Measurements from ENCODE around the gene TESK2. TPM values are rescaled to one million over a fixed set of nuclear protein-coding genes. Genes with fewer than 3 reads are reported as not detected.
"Not testable (repeated sequence)": the region's sequence is repeated elsewhere in the genome, so short reads cannot be mapped to it uniquely, and the experiment has no call there.

Gene TESK2
- total RNA-seq, 6 experiments from 2014 or later: 2.7 to 5.5 (median 4.3) TPM

GRCh38 chr1:45522324-45523104 is 31.6 kb upstream of the TESK2 start:
- DNase-seq (peak in 2 of 3 donors; percentile 47 to 73), ATAC-seq (peak in 2 of 4 donors; percentile 15 to 64)
- H3K4me1 ChIP-seq: peaks cover 0 to 34% (median 14%) of the 10 kb centered on the region in 4 donors
- TF ChIP-seq POLR2A (IDR thresholded peaks at IDR 0.05): peak; percentile 56
- no peak for TF ChIP-seq CTCF (IDR thresholded peaks at IDR 0.05)
- H3K9me3 ChIP-seq: no peaks in the 10 kb centered on the region
- intact Hi-C loops (cut with DNase I): no loop called here
- H3K36me3 ChIP-seq: peaks cover 0 to 12% (median 3%) of the 10 kb centered on the region in 4 donors
- H3K4me3 ChIP-seq: peak overlapping the region; percentile 93 to 95 (median 93)
- H3K27ac ChIP-seq: peak overlapping the region; percentile 98 to 100 (median 98)
- H3K27me3 ChIP-seq: no peaks in the 10 kb centered on the region
- 29% methylated on average over 21 of the region's 21 CpGs for WGBS (ENCODE audit: insufficient coverage, low coverage, low lambda C conversion rate, missing lambda C conversion rate)

- Histone ChIP-seq H3K4me1 (peaks cover 0 to 42% (median 18%) of the 10 kb centered on the region in 4 donors), H3K36me3 (peaks cover 0 to 20% (median 8%) of the 10 kb centered on the region in 4 donors), H3K4me3 (peak within 1 kb of the TSS; percentile 93 to 95 (median 93)), H3K27me3 (no peaks in the 10 kb centered on the region), H3K9me3 (no peaks in the 10 kb centered on the region), H3K27ac (peak within 1 kb of the TSS; percentile 98 to 100 (median 98))
- under 1% methylated on average over 20 of the region's 72 CpGs for WGBS (ENCODE audit: insufficient coverage, low coverage, low lambda C conversion rate, missing lambda C conversion rate)
- ATAC-seq (peak; percentile 90 to 94 (median 92)), DNase-seq (peak; percentile 96 to 98 (median 97))
- intact Hi-C loops (cut with DNase I): no loop called here
- TF ChIP-seq CTCF (IDR thresholded peaks at IDR 0.05) (peak in 2 of 4 donors; percentile 6 to 10), POLR2A (IDR thresholded peaks at IDR 0.05) (peak; percentile 98)
Observed at GRCh38 chr1:45521413-45522323, 30.7 kb upstream of the TESK2 start, which contains the start of gene PRDX1. TSS of gene PRDX1 (minus strand) at chr1:45521884. CDS start at chr1:45519043, 2,841 bp downstream.

- Histone ChIP-seq H3K36me3 (peaks cover 0 to 37% (median 19%) of the 10 kb centered on the region in 4 donors), H3K4me3 (peak overlapping the region; percentile 4 to 95 (median 93)), H3K27ac (peak overlapping the region in 1 of 3 donors; percentile 5), H3K4me1 (peaks cover 0 to 52% (median 26%) of the 10 kb centered on the region in 4 donors)
- H3K27me3 ChIP-seq; intact Hi-C loops (cut with DNase I); DNase-seq; ATAC-seq; H3K9me3 ChIP-seq: not testable (repeated sequence)
- 11% methylated on average over 15 of the region's 16 CpGs for WGBS (ENCODE audit: insufficient coverage, low coverage, low lambda C conversion rate, missing lambda C conversion rate)
Observed at GRCh38 chr1:45519774-45520173, 28.8 kb upstream of the TESK2 start.

GRCh38 chr1:45518910-45519309 is 27.9 kb upstream of the TESK2 start:
- TF ChIP-seq CTCF (IDR thresholded peaks at IDR 0.05) (no peak), POLR2A (IDR thresholded peaks at IDR 0.05) (no peak)

GRCh38 chr1:45518366-45518765 is 27.4 kb upstream of the TESK2 start:
- H3K27me3 ChIP-seq; H3K4me3 ChIP-seq; H3K9me3 ChIP-seq; intact Hi-C loops (cut with DNase I); ATAC-seq; H3K27ac ChIP-seq; DNase-seq: not testable (repeated sequence)
- peaks cover 0 to 51% (median 28%) of the 10 kb centered on the region in 4 donors for H3K36me3 ChIP-seq
- H3K4me1 ChIP-seq: peaks cover 0 to 55% (median 27%) of the 10 kb centered on the region in 4 donors
- 83% methylated on average over 4 of the region's 4 CpGs for WGBS (ENCODE audit: insufficient coverage, low coverage, low lambda C conversion rate, missing lambda C conversion rate)

More at GRCh38 chr1:45518910-45519309, 27.9 kb upstream of the TESK2 start:
- WGBS (ENCODE audit: insufficient coverage, low coverage, low lambda C conversion rate, missing lambda C conversion rate): 0% methylated on average over 1 of the region's 1 CpG
- no peak for ATAC-seq
- Histone ChIP-seq H3K27me3 (no peaks in the 10 kb centered on the region), H3K9me3 (no peaks in the 10 kb centered on the region), H3K36me3 (peaks cover 0 to 46% (median 24%) of the 10 kb centered on the region in 4 donors), H3K4me3 (peak overlapping the region in 2 of 3 donors; percentile 93 to 95), H3K4me1 (peaks cover 0 to 55% (median 27%) of the 10 kb centered on the region in 4 donors), H3K27ac (peak overlapping the region in 2 of 3 donors; percentile 5 to 7)
- intact Hi-C loops (cut with DNase I): no loop called here
- DNase-seq: no peak

All from right lobe of liver (tissue), 6 donors.